Neural cell (in vitro differentiated cells): ENCODE data around the gene SOCS7. TPM values are rescaled to one million over a fixed set of nuclear protein-coding genes. Genes with fewer than 3 reads are reported as not detected.

ENCODE experiments used
- H2AFZ ChIP-seq: fragments of 200-600, 300-800 bp; sonication (generic), shearing (Covaris generic); 2 replicates; pipeline ENCODE4 v1.6.0; 2014; ENCODE audit warnings: low read depth, mild to moderate bottlenecking, antibody characterized with exemption, low read length, moderate library complexity
- H3F3A ChIP-seq: fragments of 200-600 bp; shearing (Covaris generic); 2 replicates; pipeline ENCODE4 v1.6.1; 2016; ENCODE audit warnings: mild to moderate bottlenecking, moderate library complexity, mixed read lengths, antibody characterized with exemption, low read length; ENCODE audit not compliant: insufficient read depth, poor library complexity, severe bottlenecking
- H3K27ac ChIP-seq: fragments of 200-600, 300-800 bp; sonication (generic), shearing (Covaris generic); 2 replicates; pipeline ENCODE4 v1.5.1; 2014; ENCODE audit warnings: mild to moderate bottlenecking, low read length, moderate library complexity
- H3K27me3 ChIP-seq: fragments of 300-800, 200-600 bp; sonication (generic), shearing (Covaris generic); 2 replicates; pipeline ENCODE4 v1.6.0; 2014; ENCODE audit warnings: mild to moderate bottlenecking, low read depth, low read length, moderate library complexity; ENCODE audit not compliant: insufficient read depth
- H3K36me3 ChIP-seq: fragments of 300-800, 200-600 bp; sonication (generic), shearing (Covaris generic); 2 replicates; pipeline ENCODE4 v1.5.1; 2014; ENCODE audit warnings: mild to moderate bottlenecking, antibody characterized with exemption, low read length, moderate library complexity; ENCODE audit not compliant: insufficient read depth
- H3K4me2 ChIP-seq: fragments of 300-800, 200-600 bp; sonication (generic), shearing (Covaris generic); 2 replicates; pipeline ENCODE4 v1.6.0; 2014; ENCODE audit warnings: mild to moderate bottlenecking, low read length
- H3K4me3 ChIP-seq: fragments of 300-800, 200-600 bp; sonication (generic), shearing (Covaris generic); 2 replicates; pipeline ENCODE4 v1.5.1; 2014; ENCODE audit warnings: mild to moderate bottlenecking, low read length, moderate library complexity
- H3K79me2 ChIP-seq: fragments of 200-600 bp; shearing (Covaris generic); replicated peaks from 2 replicates; pipeline ENCODE4 v1.6.0; 2014; ENCODE audit warnings: mild to moderate bottlenecking, low read length, moderate library complexity; ENCODE audit not compliant: insufficient read depth
- H3K9ac ChIP-seq: fragments of 300-800, 200-600 bp; sonication (generic), shearing (Covaris generic); 2 replicates; pipeline ENCODE4 v1.6.1; 2016; ENCODE audit warnings: mild to moderate bottlenecking, low read length, mixed read lengths
- H3K9me2 ChIP-seq: fragments of 200-600 bp; shearing (Covaris generic); 2 replicates; pipeline ENCODE4 v1.6.1; 2016; ENCODE audit warnings: mild to moderate bottlenecking, low read length, mixed read lengths; ENCODE audit not compliant: insufficient read depth
- H3K9me3 ChIP-seq: fragments of 200-600, 300-800 bp; sonication (generic), shearing (Covaris generic); 2 replicates; pipeline ENCODE4 v1.6.1; 2016; ENCODE audit warnings: mild to moderate bottlenecking, mixed run types, low read length, moderate library complexity, mixed read lengths
- H4K20me1 ChIP-seq: fragments of 200-600 bp; shearing (Covaris generic); 2 replicates; pipeline ENCODE4 v1.6.1; 2016; ENCODE audit warnings: mild to moderate bottlenecking, mixed run types; ENCODE audit not compliant: insufficient read depth
- CTCF ChIP-seq: fragments of 450-650 bp; IDR thresholded peaks from 2 replicates; pipeline ENCODE4 v1.5.1; 2014; ENCODE audit warnings: antibody characterized with exemption, mild to moderate bottlenecking, moderate library complexity; ENCODE audit not compliant: poor library complexity, severe bottlenecking
- EP300 ChIP-seq: fragments of 450-650 bp; conservative IDR thresholded peaks from 2 replicates; pipeline ENCODE4 v1.6.1; 2014; ENCODE audit warnings: antibody characterized with exemption, mild to moderate bottlenecking, moderate library complexity; ENCODE audit not compliant: poor library complexity, severe bottlenecking
- EZH2 ChIP-seq: fragments of 200-600, 300-800 bp; shearing (Covaris generic), sonication (generic); IDR thresholded peaks from 2 replicates; pipeline ENCODE4 v1.6.1; 2014; ENCODE audit warnings: antibody characterized with exemption, low read length, borderline replicate concordance, mild to moderate bottlenecking; ENCODE audit not compliant: insufficient read depth, poor library complexity, severe bottlenecking
- MXI1 ChIP-seq: fragments of 450-650 bp; conservative IDR thresholded peaks from 2 replicates; pipeline ENCODE4 v1.6.1; 2014; ENCODE audit warnings: antibody characterized with exemption, mild to moderate bottlenecking; ENCODE audit not compliant: poor library complexity, severe bottlenecking
- POLR2AphosphoS5 ChIP-seq: IDR thresholded peaks from 2 replicates; pipeline ENCODE4 v1.6.1; 2012
- RAD21 ChIP-seq: fragments of 450-650 bp; conservative IDR thresholded peaks from 2 replicates; pipeline ENCODE4 v1.6.1; 2014; ENCODE audit warnings: antibody characterized with exemption, mild to moderate bottlenecking, moderate library complexity
- REST ChIP-seq: IDR thresholded peaks from 2 replicates; pipeline ENCODE4 v1.6.1; 2012; ENCODE audit warnings: borderline replicate concordance
- SMC3 ChIP-seq: fragments of 450-650 bp; conservative IDR thresholded peaks from 2 replicates; pipeline ENCODE4 v1.6.1; 2014; ENCODE audit warnings: antibody characterized with exemption, mild to moderate bottlenecking, moderate library complexity; ENCODE audit not compliant: poor library complexity
- TAF1 ChIP-seq: IDR thresholded peaks from 2 replicates; pipeline ENCODE4 v1.6.1; 2012; ENCODE audit warnings: low read depth
- polyA plus RNA-seq: library from polyadenylated mRNA; depleted of rRNA; stranded (reverse); fragments of >200 nt; gene quantifications from 2 replicates; pipeline ENCODE4 v1.2.3, GENCODE V29; 2014

Gene SOCS7
- polyA plus RNA-seq, 1 donor from 2014 or later = 23.7 TPM

- Histone ChIP-seq H4K20me1 (no peaks in the 10 kb centered on the region), H2AFZ (peak overlapping the region; percentile 33), H3K4me2 (no peak overlapping the region), H3K4me3 (peak overlapping the region; percentile 78), H3K27ac (no peak overlapping the region), H3F3A (no peaks in the 10 kb centered on the region), H3K9me3 (no peaks in the 10 kb centered on the region), H3K9me2 (no peaks in the 10 kb centered on the region), H3K79me2 (no peaks in the 10 kb centered on the region), H3K9ac (peak overlapping the region; percentile 61), H3K36me3 (no peaks in the 10 kb centered on the region), H3K27me3 (no peaks in the 10 kb centered on the region)
- no peak for TF ChIP-seq POLR2AphosphoS5
- no peak for TF ChIP-seq RAD21
- TF ChIP-seq CTCF = no peak
- no peak for TF ChIP-seq TAF1
- TF ChIP-seq MXI1 = no peak
- no peak for TF ChIP-seq SMC3
- TF ChIP-seq EZH2 = no peak
- TF ChIP-seq REST = no peak
- TF ChIP-seq EP300 = no peak
These were observed 66.5 kb downstream of the SOCS7 start for GRCh38 chr17:38418062-38418692.

GRCh38 chr17:38418693-38419507 is 67.3 kb downstream of the SOCS7 start:
- Histone ChIP-seq H3K27ac (no peak overlapping the region), H3K4me2 (peak overlapping the region; percentile 55), H3K79me2 (no peaks in the 10 kb centered on the region), H2AFZ (peak overlapping the region; percentile 33), H3K9me2 (no peaks in the 10 kb centered on the region), H3K36me3 (no peaks in the 10 kb centered on the region), H3F3A (no peaks in the 10 kb centered on the region), H3K9me3 (no peaks in the 10 kb centered on the region), H3K4me3 (peak overlapping the region; percentile 78), H3K9ac (peak overlapping the region; percentile 73), H3K27me3 (no peaks in the 10 kb centered on the region), H4K20me1 (no peaks in the 10 kb centered on the region)
- peak; percentile 80 for TF ChIP-seq MXI1
- no peak for TF ChIP-seq RAD21
- TF ChIP-seq POLR2AphosphoS5 = peak; percentile 47
